Measurements from ENCODE around the gene CDON.

GRCh38 chr11:125921042-125921441, 141.6 kb downstream of the CDON start:
- no peak for TF ChIP-seq E2F8 (IDR thresholded peaks at IDR 0.05; ENCODE audit: low read depth, partially characterized antibody)
- no peak for TF ChIP-seq ZNF3 (CRISPR knock-in tag; IDR thresholded peaks at IDR 0.05)
- no peak for TF ChIP-seq ZNF830 (CRISPR knock-in tag; IDR thresholded peaks at IDR 0.05)
- no peak for TF ChIP-seq POLR2A (conservative IDR thresholded peaks at IDR 0.05)
- TF ChIP-seq CREB1 (IDR thresholded peaks at IDR 0.05): no peak
- TF ChIP-seq CREB1 (CRISPR knock-in tag; IDR thresholded peaks at IDR 0.05): no peak
- no peak for TF ChIP-seq HEY1 (CRISPR knock-in tag; IDR thresholded peaks at IDR 0.05; ENCODE audit: borderline replicate concordance)
- TF ChIP-seq ZNF24 (IDR thresholded peaks at IDR 0.05): no peak
